ENCODE data around the gene ARHGAP40. TPM values are rescaled to one million over a fixed set of nuclear protein-coding genes. Genes with fewer than 3 reads are reported as not detected.

The ARHGAP40 gene
- total and polyA plus RNA-seq, 9 of the 15 experiments (the other 6 are each of a cell fraction or from before 2014, with no cell fraction given) = not detected

DNA sequence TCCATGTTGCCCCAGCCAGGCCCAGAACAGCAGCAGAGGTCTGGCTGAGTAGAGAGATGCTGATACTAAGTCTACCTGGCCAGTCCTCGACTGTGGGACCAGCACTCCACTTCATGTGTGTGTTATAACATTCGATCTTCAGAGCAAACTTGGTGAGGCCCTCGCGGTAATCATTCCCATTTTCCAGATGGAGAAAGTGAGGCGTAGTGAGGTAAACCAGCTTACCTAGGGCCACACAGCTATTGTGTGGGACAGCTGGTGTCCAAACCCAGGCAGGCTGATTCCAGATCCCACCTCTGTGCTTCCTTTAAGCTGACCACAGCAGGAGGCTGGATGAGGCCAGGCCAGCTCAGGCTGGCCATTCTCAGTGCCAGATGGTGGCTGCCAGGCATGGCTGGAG is 75.0 kb downstream of the ARHGAP40 start:
- Histone ChIP-seq H3K9me3 (replicated peaks; ENCODE audit: control insufficient read depth, insufficient read depth, low read depth, low read length) (no peaks in the 10 kb centered on the region), H3K79me2 (ENCODE audit: control insufficient read depth, insufficient read depth, low read length) (no peaks in the 10 kb centered on the region), H3K9me1 (ENCODE audit: control insufficient read depth, insufficient read depth, low read length) (no peaks in the 10 kb centered on the region), H3K4me2 (ENCODE audit: insufficient read depth, low read length) (no peak overlapping the region), H3K27me3 (ENCODE audit: control insufficient read depth in 2 of 2, insufficient read depth in 2 of 2, low read length in 2 of 2) (no peaks in the 10 kb centered on the region), H3K4me3 (no peak overlapping the region), H3K9ac (ENCODE audit: insufficient read depth in 1 of 2, low read depth in 2 of 2, low read length in 2 of 2) (no peak overlapping the region), H3K36me3 (ENCODE audit: control insufficient read depth, insufficient read depth, low read length) (no peaks in the 10 kb centered on the region), H2AFZ (ENCODE audit: low read depth, low read length) (no peak overlapping the region), H3K4me1 (replicated peaks in 1 of 2; ENCODE audit: control insufficient read depth in 2 of 2, insufficient read depth in 2 of 2, low read length in 2 of 2) (peaks cover 4 to 14% of the 10 kb centered on the region in 2 experiments; a peak in 4 of 5 replicates), H4K20me1 (replicated peaks; ENCODE audit: control insufficient read depth, insufficient read depth, low read length) (no peaks in the 10 kb centered on the region), H3K27ac (ENCODE audit: extremely low read depth, low read depth, low read length) (no peak overlapping the region)
- in situ Hi-C loops (cut with MboI) (no loop called here), intact Hi-C loops (cut with micrococcal nuclease) (no loop called here)
- DNase-seq (ENCODE audit: extremely low read depth in 1 of 4, low spot score in 3 of 4) = no peak
- no TSS peak for BruUV-seq (replicated peaks)
- CTCF ChIA-PET (ENCODE audit: low intra/inter-chr PET ratio) = no interaction called here
- FAIRE-seq = no peak
- POLR2A ChIA-PET = no interaction called here
- 16% methylated on average over 5 of the region's 5 CpGs for WGBS (ENCODE audit: insufficient coverage, low coverage, missing lambda C conversion rate)
- no peak for ATAC-seq
- TF ChIP-seq ZNF140 (CRISPR knock-in tag; IDR thresholded peaks at IDR 0.05) (no peak), NR2F6 (CRISPR knock-in tag; IDR thresholded peaks at IDR 0.05) (no peak), ZNF274 (IDR thresholded peaks at IDR 0.05; ENCODE audit: borderline replicate concordance, low read depth, low read length) (no peak), SMAD2 (IDR thresholded peaks at IDR 0.05; ENCODE audit: low read depth, low read length) (no peak), ZNF778 (CRISPR knock-in tag; IDR thresholded peaks at IDR 0.05) (no peak), NUFIP1 (IDR thresholded peaks at IDR 0.05; ENCODE audit: partially characterized antibody) (no peak), FOXJ3 (CRISPR knock-in tag; IDR thresholded peaks at IDR 0.05) (no peak), MEF2A (IDR thresholded peaks at IDR 0.05; ENCODE audit: control insufficient read depth, low read depth, low read length) (no peak), ZNF347 (CRISPR knock-in tag; IDR thresholded peaks at IDR 0.05; ENCODE audit: low read depth) (no peak), ETV1 (tag; conservative IDR thresholded peaks at IDR 0.05; ENCODE audit: low read depth) (no peak)
- TF ChIP-seq, protein P1, sequence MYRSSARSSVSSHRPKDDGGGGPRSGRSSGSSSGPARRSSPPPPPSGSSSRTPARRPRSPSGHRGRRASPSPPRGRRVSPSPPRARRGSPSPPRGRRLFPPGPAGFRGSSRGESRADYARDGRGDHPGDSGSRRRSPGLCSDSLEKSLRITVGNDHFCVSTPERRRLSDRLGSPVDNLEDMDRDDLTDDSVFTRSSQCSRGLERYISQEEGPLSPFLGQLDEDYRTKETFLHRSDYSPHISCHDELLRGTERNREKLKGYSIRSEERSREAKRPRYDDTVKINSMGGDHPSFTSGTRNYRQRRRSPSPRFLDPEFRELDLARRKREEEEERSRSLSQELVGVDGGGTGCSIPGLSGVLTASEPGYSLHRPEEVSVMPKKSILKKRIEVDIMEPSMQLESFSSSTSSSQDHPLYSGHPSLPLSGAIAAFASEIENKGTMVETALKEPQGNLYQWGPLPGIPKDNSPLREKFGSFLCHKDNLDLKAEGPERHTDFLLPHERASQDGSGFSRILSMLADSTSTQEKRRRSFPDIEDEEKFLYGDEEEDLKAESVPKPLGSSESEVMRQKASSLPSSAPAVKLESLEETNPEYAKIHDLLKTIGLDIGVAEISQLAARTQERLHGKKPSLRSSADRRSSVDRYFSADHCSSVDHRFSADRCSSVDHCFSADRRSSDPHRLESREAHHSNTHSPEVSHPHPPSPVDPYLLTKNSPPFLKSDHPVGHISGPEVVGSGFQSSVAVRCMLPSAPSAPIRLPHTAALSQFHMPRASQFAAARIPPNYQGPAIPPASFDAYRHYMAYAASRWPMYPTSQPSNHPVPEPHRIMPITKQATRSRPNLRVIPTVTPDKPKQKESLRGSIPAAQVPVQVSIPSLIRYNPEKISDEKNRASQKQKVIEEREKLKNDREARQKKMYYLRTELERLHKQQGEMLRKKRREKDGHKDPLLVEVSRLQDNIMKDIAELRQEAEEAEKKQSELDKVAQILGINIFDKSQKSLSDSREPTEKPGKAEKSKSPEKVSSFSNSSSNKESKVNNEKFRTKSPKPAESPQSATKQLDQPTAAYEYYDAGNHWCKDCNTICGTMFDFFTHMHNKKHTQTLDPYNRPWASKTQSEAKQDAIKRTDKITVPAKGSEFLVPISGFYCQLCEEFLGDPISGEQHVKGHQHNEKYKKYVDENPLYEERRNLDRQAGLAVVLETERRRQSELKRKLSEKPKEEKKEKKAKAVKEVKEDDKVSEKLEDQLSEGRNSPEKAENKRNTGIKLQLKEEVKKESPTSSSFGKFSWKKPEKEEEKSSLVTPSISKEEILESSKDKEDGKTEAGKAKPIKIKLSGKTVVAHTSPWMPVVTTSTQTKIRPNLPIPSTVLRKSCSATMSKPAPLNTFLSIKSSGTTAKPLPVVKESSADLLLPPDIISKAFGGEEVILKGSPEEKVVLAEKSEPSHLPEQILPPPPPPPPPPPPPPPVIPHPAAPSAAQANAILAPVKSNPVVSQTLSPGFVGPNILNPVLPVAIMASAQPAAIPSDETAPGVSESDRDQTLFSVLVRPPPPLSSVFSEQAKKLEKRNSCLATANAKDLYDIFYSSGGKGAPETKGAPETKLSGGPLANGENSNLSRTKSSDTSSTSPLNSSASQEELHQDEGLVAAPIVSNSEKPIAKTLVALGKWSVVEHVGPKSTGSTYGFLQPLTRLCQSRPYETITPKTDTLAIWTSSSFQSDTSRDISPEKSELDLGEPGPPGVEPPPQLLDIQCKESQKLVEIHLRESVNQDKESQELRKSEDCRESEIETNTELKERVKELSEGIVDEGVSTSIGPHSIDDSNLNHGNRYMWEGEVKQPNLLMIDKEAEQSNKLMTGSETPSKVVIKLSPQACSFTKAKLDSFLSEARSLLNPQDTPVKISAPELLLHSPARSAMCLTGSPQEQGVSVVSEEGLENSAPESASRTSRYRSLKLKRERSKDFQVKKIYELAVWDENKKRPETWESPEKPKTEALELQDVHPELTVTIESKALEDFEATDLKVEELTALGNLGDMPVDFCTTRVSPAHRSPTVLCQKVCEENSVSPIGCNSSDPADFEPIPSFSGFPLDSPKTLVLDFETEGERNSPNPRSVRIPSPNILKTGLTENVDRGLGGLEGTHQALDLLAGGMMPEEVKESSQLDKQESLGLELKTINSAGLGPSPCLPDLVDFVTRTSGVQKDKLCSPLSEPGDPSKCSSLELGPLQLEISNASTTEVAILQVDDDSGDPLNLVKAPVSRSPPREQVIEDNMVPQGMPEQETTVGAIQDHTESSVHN (IDR thresholded peaks at IDR 0.05; ENCODE audit: borderline replicate concordance in 1 of 2, low read depth in 1 of 2) = no peak
- TF ChIP-seq, protein P2, sequence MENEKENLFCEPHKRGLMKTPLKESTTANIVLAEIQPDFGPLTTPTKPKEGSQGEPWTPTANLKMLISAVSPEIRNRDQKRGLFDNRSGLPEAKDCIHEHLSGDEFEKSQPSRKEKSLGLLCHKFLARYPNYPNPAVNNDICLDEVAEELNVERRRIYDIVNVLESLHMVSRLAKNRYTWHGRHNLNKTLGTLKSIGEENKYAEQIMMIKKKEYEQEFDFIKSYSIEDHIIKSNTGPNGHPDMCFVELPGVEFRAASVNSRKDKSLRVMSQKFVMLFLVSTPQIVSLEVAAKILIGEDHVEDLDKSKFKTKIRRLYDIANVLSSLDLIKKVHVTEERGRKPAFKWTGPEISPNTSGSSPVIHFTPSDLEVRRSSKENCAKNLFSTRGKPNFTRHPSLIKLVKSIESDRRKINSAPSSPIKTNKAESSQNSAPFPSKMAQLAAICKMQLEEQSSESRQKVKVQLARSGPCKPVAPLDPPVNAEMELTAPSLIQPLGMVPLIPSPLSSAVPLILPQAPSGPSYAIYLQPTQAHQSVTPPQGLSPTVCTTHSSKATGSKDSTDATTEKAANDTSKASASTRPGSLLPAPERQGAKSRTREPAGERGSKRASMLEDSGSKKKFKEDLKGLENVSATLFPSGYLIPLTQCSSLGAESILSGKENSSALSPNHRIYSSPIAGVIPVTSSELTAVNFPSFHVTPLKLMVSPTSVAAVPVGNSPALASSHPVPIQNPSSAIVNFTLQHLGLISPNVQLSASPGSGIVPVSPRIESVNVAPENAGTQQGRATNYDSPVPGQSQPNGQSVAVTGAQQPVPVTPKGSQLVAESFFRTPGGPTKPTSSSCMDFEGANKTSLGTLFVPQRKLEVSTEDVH (IDR thresholded peaks at IDR 0.05; ENCODE audit: low read depth, partially characterized antibody) = no peak

Measured in K562 (cell line).